Lung (tissue), 12 donors: ENCODE results near the gene FAM83F. TPM values are rescaled to one million over a fixed set of nuclear protein-coding genes. Genes with fewer than 3 reads are reported as not detected.

ENCODE experiments used
- ATAC-seq: fragments of 200-7000 bp; cut with Tn5 transposase; one replicate; pipeline ENCODE4 v1.9.1; 2020; ENCODE audit warnings: moderate number of reproducible peaks; ENCODE audit not compliant: insufficient read depth, low FRiP score
- DNase-seq, 3 donors: peaks; one replicate each; pipeline ENCODE4 v3.0.0-alpha.2; 2013 to 2017
- H3K27ac ChIP-seq, 2 donors: one replicate each; pipeline ENCODE4 v1.5.1; 2013; ENCODE audit warnings: mild to moderate bottlenecking in 2 of 2, moderate library complexity in 2 of 2, control low read depth in 1 of 2, inconsistent platforms in 1 of 2, low read depth in 1 of 2, low read length in 1 of 2
- H3K27me3 ChIP-seq, 3 donors: one replicate each; pipeline ENCODE4 v1.5.1; 2013; ENCODE audit warnings: low read length in 2 of 3; ENCODE audit not compliant: control insufficient read depth in 3 of 3, insufficient read depth in 3 of 3
- H3K36me3 ChIP-seq, 4 donors: one replicate each; pipeline ENCODE4 v1.5.1; 2013; ENCODE audit warnings: low read length in 4 of 4, mild to moderate bottlenecking in 1 of 4, moderate library complexity in 1 of 4; ENCODE audit not compliant: control insufficient read depth in 4 of 4, insufficient read depth in 4 of 4
- H3K4me1 ChIP-seq, 5 donors: one replicate each; pipeline ENCODE4 v1.5.1; 2013; ENCODE audit warnings: low read length in 5 of 5, mild to moderate bottlenecking in 2 of 5, moderate library complexity in 1 of 5; ENCODE audit not compliant: control insufficient read depth in 5 of 5, insufficient read depth in 5 of 5
- H3K4me3 ChIP-seq: one replicate; pipeline ENCODE4 v1.5.1; 2013; ENCODE audit warnings: mild to moderate bottlenecking, control low read depth, moderate library complexity
- H3K9ac ChIP-seq, 2 donors: one replicate each; pipeline ENCODE4 v1.5.1; 2013; ENCODE audit warnings: low read length in 2 of 2, control low read depth in 1 of 2; ENCODE audit not compliant: insufficient read depth in 1 of 2
- H3K9me3 ChIP-seq, 4 donors: one replicate each; pipeline ENCODE4 v1.5.1; 2013; ENCODE audit warnings: low read length in 3 of 4, mild to moderate bottlenecking in 1 of 4, moderate library complexity in 1 of 4; ENCODE audit not compliant: control insufficient read depth in 4 of 4, insufficient read depth in 3 of 4
- CTCF ChIP-seq: IDR thresholded peaks from 2 replicates; pipeline ENCODE4 v1.5.1; 2012; ENCODE audit warnings: mild to moderate bottlenecking; ENCODE audit errors: control extremely low read depth, extremely low read depth
- WGBS, 2 donors: extraction: QIAGEN DNeasy Blood & Tissue Kit; methylation state at CpG; one replicate each; pipeline ENCODE4 v1.1.7; 2013; 5-methylcytosine and 5-hydroxymethylcytosine counted together
- polyA plus RNA-seq, 2 donors: library from polyadenylated mRNA; stranded (reverse); fragments of 200-250 nt; gene quantifications; one replicate each; pipeline ENCODE4 v1.2.1, GENCODE V29; 2013
- total RNA-seq, 2 donors: library from RNA; depleted of rRNA in 1 of 2; stranded (reverse); fragments of >200 nt in 1 of 2; gene quantifications; one replicate each; pipeline ENCODE4 v1.2.1, GENCODE V29; 2014 to 2021
- donor health status: control.
- donor health status: control.
- donor health status: Bipolar disorder and iron deficiency.
- donor health status: healthy.
- donor health status: DM: yes; HTN: yes; CAD: no.

Gene FAM83F
- total and polyA plus RNA-seq, 4 donors, result 0.53 to 3.0 (median 0.94) TPM

- Histone ChIP-seq H3K27me3 (no peaks in the 10 kb centered on the region), H3K4me1 (peaks cover 0 to 3% (median 0%) of the 10 kb centered on the region in 5 donors), H3K9me3 (no peaks in the 10 kb centered on the region), H3K4me3 (no peak overlapping the region), H3K27ac (no peak overlapping the region), H3K9ac (no peak overlapping the region), H3K36me3 (no peaks in the 10 kb centered on the region)
- TF ChIP-seq CTCF, result no peak
- 74 to 83% methylated on average over 12 of the region's 12 CpGs for WGBS, 2 donors
- ATAC-seq (no peak), DNase-seq (no peak)
Observed at GRCh38 chr22:40033586-40034380, 39.0 kb downstream of the FAM83F start.

- peaks cover 0 to 13% (median 10%) of the 10 kb centered on the region in 5 donors for H3K4me1 ChIP-seq
- H3K9me3 ChIP-seq, result no peaks in the 10 kb centered on the region
- no peak overlapping the region for H3K27ac ChIP-seq
- WGBS, 2 donors, result 89 to 90% methylated on average over 11 of the region's 11 CpGs
- H3K4me3 ChIP-seq, result no peak overlapping the region
- no peak for ATAC-seq
- peaks cover 0 to 4% (median 0%) of the 10 kb centered on the region in 3 donors for H3K27me3 ChIP-seq
- no peak for DNase-seq
- no peak for TF ChIP-seq CTCF
- no peak overlapping the region for H3K9ac ChIP-seq
- no peaks in the 10 kb centered on the region for H3K36me3 ChIP-seq
Observed at GRCh38 chr22:40035351-40035750, 40.6 kb downstream of the FAM83F start.

GRCh38 chr22:40036126-40036525, 41.4 kb downstream of the FAM83F start:
- H3K9me3 ChIP-seq, result no peaks in the 10 kb centered on the region
- H3K27ac ChIP-seq, result no peak overlapping the region
- DNase-seq, result no peak
- no peak for ATAC-seq
- TF ChIP-seq CTCF, result no peak
- 74 to 84% methylated on average over 6 of the region's 6 CpGs for WGBS, 2 donors
- no peak overlapping the region for H3K9ac ChIP-seq
- peaks cover 0 to 4% (median 0%) of the 10 kb centered on the region in 3 donors for H3K27me3 ChIP-seq
- no peak overlapping the region for H3K4me3 ChIP-seq
- no peaks in the 10 kb centered on the region for H3K36me3 ChIP-seq
- peaks cover 0 to 17% (median 10%) of the 10 kb centered on the region in 5 donors for H3K4me1 ChIP-seq
